A673 (cell line): ENCODE results near the gene TEX55. TPM values are rescaled to one million over a fixed set of nuclear protein-coding genes. Genes with fewer than 3 reads are reported as not detected.

ENCODE experiments used
- BruUV-seq: library from RNA; stranded (reverse); fragments of 400-500 nt; replicated peaks from 2 replicates; lab custom pipeline; 2021; lab: Mats Ljungman, UMichigan
- CTCF ChIA-PET: fragments of 300-600 bp; sonication (Branson Sonifier 250); formaldehyde crosslinking; loops from one replicate; lab custom pipeline; 2022; ENCODE audit warnings: antibody characterized with exemption; lab: Charles Lee
- POLR2A ChIA-PET: fragments of 300-600 bp; sonication (Branson Sonifier 250); formaldehyde crosslinking; loops from one replicate; lab custom pipeline; 2022; ENCODE audit warnings: antibody characterized with exemption; ENCODE audit not compliant: low non-redundant PET; lab: Charles Lee
- DNase-seq: peaks from one replicate; pipeline ENCODE4 v3.0.0-alpha.2; 2015; ENCODE audit warnings: low spot score
- H3K27ac ChIP-seq: fragments of 200-600 bp; sonication (generic); 2 replicates; pipeline ENCODE4 v1.5.1; 2016; ENCODE audit warnings: mixed run types, low read depth, mild to moderate bottlenecking, mixed read lengths, antibody characterized with exemption, low read length; ENCODE audit not compliant: poor library complexity, severe bottlenecking
- H3K27me3 ChIP-seq: fragments of 200-600 bp; sonication (generic); replicated peaks from 2 replicates; pipeline ENCODE4 v1.6.1; 2017; ENCODE audit warnings: mixed run types, low read depth, mild to moderate bottlenecking, mixed read lengths, antibody characterized with exemption, low read length; ENCODE audit not compliant: insufficient read depth, poor library complexity
- H3K36me3 ChIP-seq: fragments of 200-600 bp; sonication (generic); 2 replicates; pipeline ENCODE4 v1.6.1; 2016; ENCODE audit warnings: mixed run types, mild to moderate bottlenecking, mixed read lengths, antibody characterized with exemption, low read length; ENCODE audit not compliant: insufficient read depth, poor library complexity, severe bottlenecking
- H3K4me1 ChIP-seq: fragments of 200-600 bp; sonication (generic); 2 replicates; pipeline ENCODE4 v1.6.1; 2017; ENCODE audit warnings: mixed run types, mild to moderate bottlenecking, mixed read lengths, antibody characterized with exemption, low read length; ENCODE audit not compliant: insufficient read depth, poor library complexity, severe bottlenecking
- H3K4me3 ChIP-seq: fragments of 200-600 bp; sonication (generic); 2 replicates; pipeline ENCODE4 v1.5.1; 2016; ENCODE audit warnings: low read depth, mixed run types, mild to moderate bottlenecking, mixed read lengths, low read length; ENCODE audit not compliant: poor library complexity, severe bottlenecking
- H3K9me3 ChIP-seq: fragments of 200-600 bp; sonication (generic); 2 replicates; pipeline ENCODE4 v1.6.1; 2016; ENCODE audit warnings: mixed run types, low read depth, mild to moderate bottlenecking, mixed read lengths, antibody characterized with exemption, low read length; ENCODE audit not compliant: poor library complexity, severe bottlenecking
- EZH2 ChIP-seq: fragments of 200-600 bp; sonication (generic); IDR thresholded peaks from 2 replicates; pipeline ENCODE4 v1.6.1; 2017; ENCODE audit warnings: borderline replicate concordance, low read depth, mild to moderate bottlenecking, mixed read lengths, antibody characterized with exemption, low read length; ENCODE audit not compliant: poor library complexity, severe bottlenecking
- intact Hi-C: fragments of 100-400 bp; cut with micrococcal nuclease; formaldehyde crosslinking; loops from one replicate; pipeline ENCODE4 v1.10.0; 2022; ENCODE audit not compliant: unreplicated experiment
- total RNA-seq: library from RNA; stranded (reverse); gene quantifications from 2 replicates; pipeline ENCODE4 v1.2.3, GENCODE V29; 2021
- TF ChIP-seq, protein P1 (sequence below): fragments of 300-800, 200-600 bp; sonication (generic); conservative IDR thresholded peaks from 2 replicates; pipeline ENCODE4 v1.5.1; 2017; ENCODE audit warnings: low read depth, mild to moderate bottlenecking, antibody characterized with exemption, low read length, moderate library complexity, mixed read lengths

The TEX55 gene
- total RNA-seq, 1 experiment from 2014 or later = not detected

- H3K4me1 ChIP-seq = no peaks in the 10 kb centered on the region
- no peaks in the 10 kb centered on the region for H3K36me3 ChIP-seq
- no peak overlapping the region for H3K4me3 ChIP-seq
- CTCF ChIA-PET = no interaction called here
- no TSS peak for BruUV-seq
- H3K9me3 ChIP-seq = no peaks in the 10 kb centered on the region
- no peak for DNase-seq
- H3K27me3 ChIP-seq = no peaks in the 10 kb centered on the region
- no peak overlapping the region for H3K27ac ChIP-seq
- POLR2A ChIA-PET = no interaction called here
- TF ChIP-seq EZH2 = no peak
- TF ChIP-seq, protein P1, sequence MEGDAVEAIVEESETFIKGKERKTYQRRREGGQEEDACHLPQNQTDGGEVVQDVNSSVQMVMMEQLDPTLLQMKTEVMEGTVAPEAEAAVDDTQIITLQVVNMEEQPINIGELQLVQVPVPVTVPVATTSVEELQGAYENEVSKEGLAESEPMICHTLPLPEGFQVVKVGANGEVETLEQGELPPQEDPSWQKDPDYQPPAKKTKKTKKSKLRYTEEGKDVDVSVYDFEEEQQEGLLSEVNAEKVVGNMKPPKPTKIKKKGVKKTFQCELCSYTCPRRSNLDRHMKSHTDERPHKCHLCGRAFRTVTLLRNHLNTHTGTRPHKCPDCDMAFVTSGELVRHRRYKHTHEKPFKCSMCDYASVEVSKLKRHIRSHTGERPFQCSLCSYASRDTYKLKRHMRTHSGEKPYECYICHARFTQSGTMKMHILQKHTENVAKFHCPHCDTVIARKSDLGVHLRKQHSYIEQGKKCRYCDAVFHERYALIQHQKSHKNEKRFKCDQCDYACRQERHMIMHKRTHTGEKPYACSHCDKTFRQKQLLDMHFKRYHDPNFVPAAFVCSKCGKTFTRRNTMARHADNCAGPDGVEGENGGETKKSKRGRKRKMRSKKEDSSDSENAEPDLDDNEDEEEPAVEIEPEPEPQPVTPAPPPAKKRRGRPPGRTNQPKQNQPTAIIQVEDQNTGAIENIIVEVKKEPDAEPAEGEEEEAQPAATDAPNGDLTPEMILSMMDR = no peak
- intact Hi-C loops = no loop called here
Observed at GRCh38 chr3:119191800-119192199, 45.8 kb downstream of the TEX55 start.

DNA sequence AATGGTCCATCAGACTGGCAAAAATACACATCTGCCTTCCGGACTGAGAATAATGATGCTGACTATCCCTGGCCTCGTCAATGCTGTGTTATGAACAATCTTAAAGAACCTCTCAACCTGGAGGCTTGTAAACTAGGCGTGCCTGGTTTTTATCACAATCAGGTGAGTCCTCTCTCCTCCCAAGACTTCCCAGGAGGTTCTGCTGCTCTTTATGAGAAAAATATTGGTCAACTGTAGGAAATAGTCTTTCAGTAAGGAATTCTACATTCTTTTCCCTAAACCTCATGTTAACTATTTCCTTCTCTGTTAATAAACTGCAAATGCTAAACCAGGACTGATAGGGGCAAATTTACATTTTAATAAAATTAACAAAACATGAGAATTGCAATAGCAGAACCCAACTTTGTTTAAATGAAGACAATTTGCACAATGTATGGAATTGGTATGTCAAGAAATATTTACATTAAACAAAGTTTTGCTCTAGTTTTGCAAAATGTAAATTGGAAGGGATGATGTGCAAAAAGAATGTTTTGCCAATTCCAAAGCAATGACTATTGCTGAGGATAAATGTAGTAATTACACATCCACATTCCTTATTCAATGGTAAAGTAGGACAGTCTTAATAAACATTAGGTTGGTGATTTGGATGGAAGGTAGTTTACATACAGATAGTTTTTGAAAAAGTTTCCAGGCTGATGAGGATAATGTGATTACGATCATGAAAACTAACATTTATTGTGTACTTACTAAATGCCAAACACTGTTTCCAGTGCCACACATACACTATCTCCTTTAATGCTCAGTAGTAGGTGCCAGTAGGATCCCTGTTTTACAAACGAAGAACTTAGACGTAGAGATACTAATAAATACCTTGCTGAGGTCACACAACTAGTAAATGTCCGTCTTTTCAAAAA is 48.5 kb downstream of the TEX55 start:
- ChIA-PET POLR2A (no interaction called here), CTCF (no interaction called here)
- Histone ChIP-seq H3K27me3 (no peaks in the 10 kb centered on the region), H3K9me3 (no peaks in the 10 kb centered on the region), H3K36me3 (no peaks in the 10 kb centered on the region), H3K4me1 (no peaks in the 10 kb centered on the region), H3K4me3 (no peak overlapping the region), H3K27ac (no peak overlapping the region)
- no peak for DNase-seq
- no TSS peak for BruUV-seq
- no peak for TF ChIP-seq EZH2
- TF ChIP-seq, protein P1 = no peak
- intact Hi-C loops = no loop called here

GRCh38 chr3:119195151-119195476 is 49.1 kb downstream of the TEX55 start:
- DNase-seq = no peak
- TF ChIP-seq, protein P1 = no peak
- TF ChIP-seq EZH2 = no peak
- H3K4me3 ChIP-seq = no peak overlapping the region
- H3K27me3 ChIP-seq = no peaks in the 10 kb centered on the region
- no TSS peak for BruUV-seq
- ChIA-PET POLR2A (no interaction called here), CTCF (no interaction called here)
- H3K27ac ChIP-seq = no peak overlapping the region
- intact Hi-C loops = no loop called here
- H3K4me1 ChIP-seq = no peaks in the 10 kb centered on the region
- no peaks in the 10 kb centered on the region for H3K36me3 ChIP-seq
- H3K9me3 ChIP-seq = no peaks in the 10 kb centered on the region
